MM.1S (cell line): Measurements from ENCODE around the gene TEX19.

Source experiments
- DNase-seq: peaks from one replicate; pipeline ENCODE4 v3.0.0-alpha.2; 2015
- H2AFZ ChIP-seq: fragments of 300-600 bp; sonication (generic); 2 replicates; pipeline ENCODE4 v1.6.0; 2016; ENCODE audit warnings: antibody characterized with exemption, low read length
- H3F3A ChIP-seq: fragments of 300-600 bp; sonication (generic); 2 replicates; pipeline ENCODE4 v1.6.1; 2016; ENCODE audit warnings: mild to moderate bottlenecking, antibody characterized with exemption, low read length, moderate library complexity, mixed read lengths; ENCODE audit not compliant: insufficient read depth
- H3K27ac ChIP-seq: fragments of 300-600 bp; sonication (generic); 2 replicates; pipeline ENCODE4 v1.5.1; 2016; ENCODE audit warnings: mild to moderate bottlenecking, low read length
- H3K27me3 ChIP-seq: fragments of 300-600 bp; sonication (generic); replicated peaks from 2 replicates; pipeline ENCODE4 v1.6.0; 2016; ENCODE audit warnings: low read length; ENCODE audit not compliant: insufficient read depth
- H3K36me3 ChIP-seq: fragments of 300-600 bp; sonication (generic); replicated peaks from 2 replicates; pipeline ENCODE4 v1.6.1; 2016; ENCODE audit warnings: mild to moderate bottlenecking, low read length, mixed read lengths; ENCODE audit not compliant: insufficient read depth
- H3K4me1 ChIP-seq: fragments of 300-600 bp; sonication (generic); 2 replicates; pipeline ENCODE4 v1.6.1; 2016; ENCODE audit warnings: low read length, mixed read lengths
- H3K4me2 ChIP-seq: fragments of 300-600 bp; sonication (generic); 2 replicates; pipeline ENCODE4 v1.6.0; 2016; ENCODE audit warnings: low read depth, low read length
- H3K4me3 ChIP-seq: fragments of 300-600 bp; sonication (generic); 2 replicates; pipeline ENCODE4 v1.5.1; 2016; ENCODE audit warnings: low read length, mixed read lengths
- H3K79me2 ChIP-seq: fragments of 300-600 bp; sonication (generic); 2 replicates; pipeline ENCODE4 v1.6.1; 2016; ENCODE audit warnings: mixed run types, low read length, mixed read lengths
- H3K9ac ChIP-seq: fragments of 300-600 bp; sonication (generic); 2 replicates; pipeline ENCODE4 v1.6.1; 2016; ENCODE audit warnings: low read length, mixed read lengths
- H3K9me2 ChIP-seq: fragments of 300-600 bp; sonication (generic); replicated peaks from 2 replicates; pipeline ENCODE4 v1.6.1; 2016; ENCODE audit warnings: mild to moderate bottlenecking, low read length, mixed read lengths; ENCODE audit not compliant: insufficient read depth
- H3K9me3 ChIP-seq: fragments of 300-600 bp; sonication (generic); replicated peaks from 2 replicates; pipeline ENCODE4 v1.6.1; 2016; ENCODE audit warnings: mild to moderate bottlenecking, low read length, mixed read lengths; ENCODE audit not compliant: insufficient read depth
- H4K20me1 ChIP-seq: fragments of 300-600 bp; sonication (generic); 2 replicates; pipeline ENCODE4 v1.6.1; 2016; ENCODE audit warnings: mild to moderate bottlenecking, low read length, moderate library complexity, mixed read lengths; ENCODE audit not compliant: insufficient read depth
- CTCF ChIP-seq: fragments of 300-600 bp; sonication (generic); IDR thresholded peaks from 2 replicates; pipeline ENCODE4 v1.5.1; 2016; ENCODE audit warnings: antibody characterized with exemption, low read length, mixed read lengths
- EZH2 ChIP-seq: fragments of 300-600 bp; sonication (generic); optimal IDR thresholded peaks from 2 replicates; pipeline ENCODE3; 2017; ENCODE audit warnings: low read depth, mild to moderate bottlenecking, antibody characterized with exemption, low read length, mixed read lengths
- EZH2phosphoT487 ChIP-seq: fragments of 300-600 bp; sonication (generic); IDR thresholded peaks from 2 replicates; pipeline ENCODE4 v1.6.1; 2018; ENCODE audit warnings: antibody characterized with exemption, low read length

The TEX19 gene

GRCh38 chr17:82399041-82399441, 40.0 kb downstream of the TEX19 start:
- Histone ChIP-seq H3K27ac (no peak overlapping the region), H3K9me2 (no peaks in the 10 kb centered on the region), H3K4me1 (peaks cover 29% of the 10 kb centered on the region), H3K4me2 (no peak overlapping the region), H3K27me3 (no peaks in the 10 kb centered on the region), H3K9ac (no peak overlapping the region), H3F3A (peaks cover 20% of the 10 kb centered on the region), H2AFZ (no peak overlapping the region), H3K36me3 (no peaks in the 10 kb centered on the region), H4K20me1 (no peaks in the 10 kb centered on the region), H3K4me3 (no peak overlapping the region), H3K9me3 (no peaks in the 10 kb centered on the region), H3K79me2 (no peaks in the 10 kb centered on the region)
- no peak for TF ChIP-seq EZH2
- no peak for TF ChIP-seq CTCF
- TF ChIP-seq EZH2phosphoT487 = no peak
- DNase-seq = no peak

- Histone ChIP-seq H3K9me2 (no peaks in the 10 kb centered on the region), H3K79me2 (no peaks in the 10 kb centered on the region), H2AFZ (no peak overlapping the region), H3K9ac (no peak overlapping the region), H3K4me1 (peaks cover 34% of the 10 kb centered on the region), H3K27ac (no peak overlapping the region), H3K36me3 (no peaks in the 10 kb centered on the region), H3K4me2 (no peak overlapping the region), H4K20me1 (no peaks in the 10 kb centered on the region), H3K27me3 (no peaks in the 10 kb centered on the region), H3F3A (peaks cover 25% of the 10 kb centered on the region), H3K9me3 (no peaks in the 10 kb centered on the region), H3K4me3 (no peak overlapping the region)
- DNase-seq = no peak
- TF ChIP-seq EZH2phosphoT487 (no peak), EZH2 (no peak), CTCF (no peak)
Measured at GRCh38 chr17:82399601-82400101, 40.6 kb downstream of the TEX19 start.

- Histone ChIP-seq H3F3A (peaks cover 25% of the 10 kb centered on the region), H3K4me1 (peaks cover 34% of the 10 kb centered on the region), H3K9ac (no peak overlapping the region), H3K36me3 (no peaks in the 10 kb centered on the region), H3K4me3 (no peak overlapping the region), H3K9me2 (no peaks in the 10 kb centered on the region), H3K27ac (no peak overlapping the region), H4K20me1 (no peaks in the 10 kb centered on the region), H3K9me3 (no peaks in the 10 kb centered on the region), H3K4me2 (no peak overlapping the region), H3K27me3 (no peaks in the 10 kb centered on the region), H2AFZ (no peak overlapping the region), H3K79me2 (no peaks in the 10 kb centered on the region)
- TF ChIP-seq EZH2 (no peak), CTCF (no peak), EZH2phosphoT487 (no peak)
- DNase-seq = no peak
Measured at GRCh38 chr17:82400206-82400605, 41.2 kb downstream of the TEX19 start.
